Stromal cell of bone marrow (primary cell): ENCODE data around the gene CCDC89.

Source experiments
- DNase-seq: peaks from one replicate; pipeline ENCODE4 v3.0.0-alpha.2; 2012; ENCODE audit warnings: low read depth

CCDC89 gene

DNA sequence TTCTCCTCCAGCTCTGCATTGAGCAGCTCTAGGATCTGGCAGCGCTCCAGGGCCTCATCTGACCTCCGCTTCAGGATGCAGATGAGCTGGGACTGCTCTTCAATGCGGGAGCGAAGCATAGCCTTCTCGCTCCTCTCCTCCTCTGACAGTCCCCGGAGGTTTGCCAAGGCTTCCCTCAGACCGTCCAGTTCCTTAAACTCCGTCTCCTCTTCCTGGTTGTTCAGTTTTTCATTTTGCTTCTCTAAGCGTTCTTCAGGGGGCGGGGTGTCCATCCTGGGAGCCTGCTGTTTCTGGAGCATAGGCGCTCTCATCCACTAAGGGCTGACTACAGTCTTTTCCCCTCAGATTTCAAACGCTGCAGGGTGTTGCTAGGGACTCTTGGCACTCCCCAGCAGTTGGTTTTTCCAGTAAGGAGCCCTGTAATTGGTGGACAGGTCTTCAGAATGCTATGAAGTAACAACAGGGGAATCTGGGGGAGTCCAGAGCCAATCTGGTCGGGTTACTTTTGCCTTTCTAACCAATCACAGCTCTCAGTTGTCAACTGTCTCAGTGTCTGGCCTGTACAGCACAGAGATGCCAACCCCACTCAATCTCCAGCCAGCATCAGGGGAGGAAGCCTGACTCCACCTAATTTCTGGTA lies at the start of gene CCDC89:
TSS of gene CCDC89 (minus strand) at position 376 of the 640 bp plus-strand sequence. CDS start at position 311, 65 bp downstream.
- peak; percentile 99 for DNase-seq

DNA sequence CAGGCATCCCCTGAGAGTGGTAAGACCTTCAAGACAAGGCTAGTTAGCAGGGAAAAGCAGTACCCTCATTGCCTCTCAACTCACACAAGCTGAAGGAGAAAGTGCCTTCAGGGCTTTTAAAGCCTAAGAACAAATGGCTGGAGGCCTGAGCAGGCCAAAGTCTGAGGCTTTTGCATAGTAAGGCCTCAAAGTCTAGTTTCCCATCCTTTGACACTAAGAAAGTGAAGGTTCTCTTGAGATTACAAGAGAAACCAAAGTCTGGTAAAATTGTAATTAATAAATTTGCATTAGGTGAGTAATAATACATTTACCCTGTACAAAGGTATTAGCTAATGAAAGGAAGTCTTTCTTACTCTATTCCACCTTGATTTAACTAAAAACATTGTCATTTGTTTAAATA lies 47.0 kb upstream of the CCDC89 start:
- DNase-seq: no peak

DNA sequence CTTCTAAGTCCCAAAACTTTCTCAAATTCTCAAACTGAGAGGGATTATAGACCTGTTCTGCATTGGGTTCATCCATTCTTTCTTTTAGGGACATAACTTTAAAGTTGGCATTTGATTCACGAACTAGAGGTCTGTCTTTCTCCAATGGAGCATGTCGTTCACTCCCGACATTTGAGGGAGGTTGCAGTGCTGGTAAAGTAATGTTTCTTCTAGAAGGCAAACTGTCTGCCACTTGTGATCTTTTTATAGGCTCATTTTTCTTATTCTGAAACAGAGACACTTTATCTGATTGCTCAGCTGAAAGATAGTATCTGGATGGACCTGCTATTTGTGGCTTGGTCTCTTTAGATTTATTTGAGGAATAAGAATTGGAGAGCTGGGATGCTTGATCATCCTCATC lies 40.4 kb upstream of the CCDC89 start:
- no peak for DNase-seq

DNA sequence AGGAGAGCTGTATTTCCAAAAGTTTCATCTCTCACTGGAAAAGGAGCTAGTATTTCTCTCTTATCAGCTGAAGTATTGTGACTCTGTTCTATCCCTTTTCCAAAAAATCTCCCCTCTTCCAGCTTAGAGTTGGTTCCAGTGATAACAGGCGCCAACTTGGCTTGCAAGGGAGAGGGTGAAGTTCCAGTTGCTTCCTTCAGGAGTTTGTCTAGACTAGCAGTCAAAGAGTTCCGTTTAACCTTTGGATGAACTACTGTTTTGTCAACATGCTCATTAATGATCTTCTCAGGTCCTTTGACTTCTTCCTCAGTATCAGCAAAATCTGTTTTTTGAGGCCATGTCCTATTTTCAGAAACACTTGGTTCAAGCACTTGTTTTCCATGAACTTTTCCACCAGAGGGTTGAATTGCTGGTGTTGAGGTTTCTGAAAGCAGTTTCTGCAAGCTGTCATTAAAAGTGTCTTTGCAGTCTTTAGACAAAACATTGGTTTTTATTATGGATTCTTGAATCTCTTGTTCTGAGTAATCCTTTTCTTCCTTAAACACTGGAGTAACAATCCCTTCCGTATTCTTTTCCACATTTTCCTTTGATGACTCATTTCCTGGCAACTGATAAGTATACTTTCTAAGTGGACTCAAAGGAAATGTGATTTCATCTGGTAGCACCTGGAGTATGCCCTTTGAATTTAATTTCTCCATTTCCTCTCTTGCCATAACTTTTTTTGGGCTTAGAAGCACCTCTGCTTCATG lies 39.7 kb upstream of the CCDC89 start:
- peak; percentile 80 for DNase-seq

DNA sequence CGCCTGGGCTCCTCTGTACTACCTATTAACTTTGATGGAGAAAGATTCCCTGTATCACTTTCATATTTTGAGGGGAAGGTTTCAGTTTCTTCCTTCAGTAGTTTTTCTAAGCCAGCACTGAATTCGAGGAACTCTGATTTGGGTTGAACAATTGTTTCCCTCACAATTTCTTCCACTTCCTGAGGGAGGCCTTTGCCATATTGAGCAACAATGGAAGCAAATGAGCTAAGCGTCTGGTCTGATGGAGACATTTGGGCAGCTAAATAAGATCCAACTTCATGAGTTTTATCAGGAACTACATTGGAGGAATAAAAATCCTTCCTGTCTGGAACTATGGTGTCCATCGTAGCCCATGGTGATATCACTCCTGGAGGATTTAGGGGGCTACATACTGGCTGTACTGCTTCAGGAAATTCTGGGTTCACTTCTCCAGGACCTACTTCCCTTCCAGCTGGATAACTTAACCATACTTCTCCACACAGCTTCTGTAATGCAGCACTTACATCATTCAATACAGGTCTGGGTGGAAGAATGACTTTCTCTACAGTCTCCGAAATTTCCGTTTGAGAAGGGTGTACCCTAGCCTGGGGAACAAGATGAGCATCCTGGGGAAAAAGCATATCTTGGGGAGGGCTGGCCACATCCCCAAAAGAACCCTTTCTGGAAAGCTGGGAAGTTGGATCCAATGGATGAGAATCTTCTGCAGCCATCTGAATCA lies 38.9 kb upstream of the CCDC89 start:
- DNase-seq: no peak

DNA sequence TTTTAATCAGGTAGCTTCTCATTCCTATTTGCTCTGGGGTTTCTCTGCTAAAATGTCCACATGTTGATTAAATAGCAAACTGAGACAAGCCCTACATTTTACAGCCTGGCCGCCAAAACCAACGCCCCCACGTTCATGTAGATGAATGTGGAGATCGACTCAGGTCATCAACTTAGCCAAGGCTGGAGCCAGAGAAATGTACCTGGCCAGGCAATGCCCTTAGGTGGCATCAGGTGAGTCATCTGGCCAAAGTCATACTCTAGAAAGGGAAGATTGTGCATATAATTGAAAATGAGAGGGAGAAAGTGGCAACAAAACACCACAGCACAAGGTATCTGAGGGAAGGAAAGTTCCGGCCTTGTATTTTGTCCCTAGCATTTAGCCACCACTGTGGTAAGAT lies 37.1 kb upstream of the CCDC89 start:
- no peak for DNase-seq

DNA sequence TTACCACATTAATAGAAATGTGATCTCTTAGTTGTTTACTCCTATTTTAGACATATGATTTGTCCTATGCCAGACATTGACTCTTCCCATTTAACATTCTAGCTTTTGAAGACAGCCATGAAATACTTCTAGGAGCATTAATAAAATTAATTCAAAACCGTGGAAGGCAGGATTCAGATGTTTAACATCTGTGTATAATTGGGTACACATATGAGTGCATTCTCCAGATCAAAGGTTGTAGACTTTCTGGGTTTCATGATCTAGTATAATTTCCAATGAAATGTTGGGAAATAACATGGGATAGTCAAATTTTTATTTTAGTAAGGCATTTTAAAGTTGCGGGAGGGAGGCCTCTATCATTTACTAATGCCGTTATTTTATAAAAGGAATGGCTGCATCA lies 35.2 kb upstream of the CCDC89 start:
- no peak for DNase-seq

DNA sequence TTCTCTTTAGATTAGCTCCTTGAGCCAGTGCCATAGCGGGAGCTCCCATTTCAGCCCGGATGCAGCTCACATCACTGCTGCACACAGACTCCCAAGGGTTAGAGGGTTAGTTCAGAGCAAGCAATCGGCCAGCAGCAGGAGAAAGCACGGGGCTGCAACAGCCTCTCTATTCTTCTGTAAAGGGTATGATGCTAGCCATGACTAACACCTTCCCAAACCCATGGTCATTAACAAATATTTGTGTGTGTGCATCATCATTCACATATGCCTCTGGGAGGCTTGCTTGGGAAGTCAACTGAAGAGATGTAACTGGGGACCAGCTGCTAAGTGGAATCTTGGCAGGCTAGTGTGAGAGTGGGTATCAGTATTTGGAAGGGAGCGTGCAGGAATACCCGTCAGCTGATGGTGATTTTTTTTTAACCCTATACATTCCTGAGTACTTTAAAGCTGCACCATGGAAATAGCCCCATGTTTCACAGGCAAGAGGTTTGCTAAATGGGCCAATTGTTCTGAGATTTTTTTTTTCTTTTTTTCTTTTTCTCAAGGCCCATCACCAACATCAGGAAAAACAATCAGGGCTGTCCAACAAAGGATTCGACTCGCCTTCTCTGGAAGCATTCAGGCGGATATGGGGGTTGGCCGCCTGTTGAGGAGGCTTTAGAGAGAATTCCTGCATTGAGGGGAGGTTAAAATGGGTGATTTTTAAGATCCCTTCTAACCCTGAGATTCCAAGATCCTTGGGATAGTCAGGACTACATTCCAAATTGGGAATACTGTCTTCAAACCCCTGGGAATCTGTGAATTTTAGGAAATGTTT lies 33.2 kb upstream of the CCDC89 start:
- peak; percentile 99 for DNase-seq

DNA sequence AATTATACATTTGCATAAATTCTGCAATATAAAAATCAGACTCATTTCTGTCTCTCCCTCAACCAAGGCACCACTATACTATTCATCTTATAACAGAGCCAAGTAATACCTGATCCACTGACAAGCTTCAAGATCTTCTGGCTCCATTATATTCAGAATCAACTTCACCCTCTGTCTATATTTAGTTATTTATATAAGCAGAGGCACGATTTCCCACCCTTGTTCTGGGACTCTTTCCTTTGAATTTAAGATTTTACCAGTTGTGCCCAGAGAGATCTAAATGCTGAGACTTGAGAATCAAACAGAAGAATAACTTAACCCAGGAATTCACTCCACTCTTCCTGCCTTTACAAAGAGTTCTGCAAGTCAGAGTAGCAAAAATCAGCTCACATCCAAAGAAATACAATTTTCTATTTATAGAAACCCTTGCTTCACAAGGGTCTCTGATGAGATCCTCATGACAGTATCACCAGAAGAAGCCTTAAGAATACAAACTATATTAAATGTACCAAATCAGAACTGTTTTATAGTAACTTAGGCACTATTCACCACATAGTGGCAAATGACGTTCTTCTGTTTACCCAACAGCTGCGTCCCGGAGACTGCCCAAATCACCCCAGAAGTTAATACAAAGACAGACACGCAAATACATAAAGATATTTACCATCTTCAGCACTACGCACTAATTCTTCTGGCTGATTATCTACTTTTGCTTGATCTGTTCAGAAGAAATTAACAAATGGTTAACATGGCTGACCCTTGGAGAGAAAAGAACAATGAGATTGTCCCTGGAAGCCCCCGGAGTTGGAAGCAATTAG lies 32.3 kb upstream of the CCDC89 start:
- DNase-seq: no peak

DNA sequence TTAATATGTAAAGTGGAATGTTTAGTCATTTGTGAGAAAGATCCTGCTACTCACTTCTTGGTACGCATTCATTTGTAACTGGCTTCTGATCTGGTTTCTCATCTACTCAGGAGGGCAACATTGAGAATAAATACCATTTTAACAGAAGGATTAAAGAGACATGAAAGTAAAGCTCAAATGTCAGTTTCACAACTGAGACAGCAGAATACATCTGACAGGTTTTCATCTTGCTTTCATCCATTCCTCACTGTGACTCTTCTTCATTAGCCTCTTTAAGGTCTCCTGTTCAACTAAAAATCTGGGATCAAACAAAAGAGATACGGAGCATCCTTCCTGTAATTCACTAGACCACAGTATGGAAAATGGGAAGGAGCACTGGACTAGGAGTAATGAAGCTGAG lies 31.4 kb upstream of the CCDC89 start:
- DNase-seq: no peak

DNA sequence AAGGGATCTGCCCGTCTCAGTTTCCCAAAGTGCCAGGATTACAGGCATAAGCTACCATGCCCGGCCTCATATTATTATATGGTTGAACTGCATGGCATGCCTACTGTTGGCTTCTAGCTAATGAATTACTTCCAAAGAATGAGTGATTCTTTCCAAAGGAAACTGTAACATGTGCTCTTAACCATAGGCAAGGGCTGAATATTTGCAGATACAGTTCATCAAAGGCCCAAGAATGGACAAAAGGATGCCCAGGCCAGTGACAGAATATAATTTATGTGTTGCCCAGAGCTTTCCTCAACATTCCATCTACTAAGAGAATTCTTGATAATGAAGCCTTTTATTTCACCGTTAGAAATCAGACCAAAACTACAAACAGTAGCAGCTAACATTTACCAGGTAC lies 27.0 kb upstream of the CCDC89 start:
- no peak for DNase-seq

DNA sequence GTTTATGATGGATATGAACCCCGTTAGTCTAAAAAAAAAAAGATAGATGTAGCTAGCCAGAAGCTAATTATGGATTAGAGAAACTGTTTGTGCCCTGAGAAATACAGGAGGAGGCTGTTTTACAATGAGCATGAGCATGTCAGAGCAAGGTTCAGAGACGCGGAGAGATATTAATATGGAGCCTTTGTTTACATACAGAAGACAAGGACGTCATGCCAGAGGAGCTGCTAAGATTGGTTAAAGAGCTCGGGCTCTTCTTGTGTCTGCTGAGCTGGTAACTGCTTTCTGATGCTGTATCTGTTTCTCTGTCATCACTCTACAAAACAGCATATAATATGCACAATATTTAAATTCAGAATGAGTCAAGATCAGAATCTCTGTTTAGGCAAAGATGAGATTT lies 24.9 kb upstream of the CCDC89 start:
- DNase-seq: no peak

DNA sequence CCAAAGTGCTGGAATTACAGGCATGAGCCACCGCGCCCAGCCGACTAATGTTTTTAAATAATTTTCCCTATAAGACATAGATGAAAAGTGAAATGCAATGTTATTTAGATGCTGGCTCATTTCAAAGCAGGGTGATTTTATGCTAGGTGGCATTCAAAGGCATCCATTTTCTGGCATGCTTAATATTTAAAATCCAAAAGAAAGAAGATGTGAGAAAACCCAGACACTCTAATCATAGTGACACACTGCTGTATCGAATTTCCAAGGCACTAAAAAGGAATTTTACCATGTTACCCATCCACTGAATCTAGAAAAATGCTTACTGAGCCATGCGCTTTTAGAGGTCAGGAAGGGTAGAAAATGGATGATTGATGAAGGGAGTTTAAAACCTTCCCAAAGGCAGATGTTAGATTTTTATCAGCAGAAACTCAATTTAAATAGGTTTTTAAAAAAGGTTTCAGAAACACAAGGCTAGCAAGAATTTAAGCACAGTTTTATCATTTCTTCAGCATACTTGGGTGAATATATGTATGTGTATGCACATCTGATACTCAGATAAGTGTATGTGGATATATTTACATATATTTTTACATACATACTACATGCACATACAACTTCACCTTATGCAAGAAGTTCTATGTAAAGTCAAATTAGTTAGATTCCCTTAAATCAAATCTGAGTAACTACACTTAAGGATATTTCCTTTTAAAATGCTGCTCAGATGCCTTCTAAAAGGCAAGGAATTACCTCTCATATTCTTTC lies 24.1 kb upstream of the CCDC89 start:
- no peak for DNase-seq

DNA sequence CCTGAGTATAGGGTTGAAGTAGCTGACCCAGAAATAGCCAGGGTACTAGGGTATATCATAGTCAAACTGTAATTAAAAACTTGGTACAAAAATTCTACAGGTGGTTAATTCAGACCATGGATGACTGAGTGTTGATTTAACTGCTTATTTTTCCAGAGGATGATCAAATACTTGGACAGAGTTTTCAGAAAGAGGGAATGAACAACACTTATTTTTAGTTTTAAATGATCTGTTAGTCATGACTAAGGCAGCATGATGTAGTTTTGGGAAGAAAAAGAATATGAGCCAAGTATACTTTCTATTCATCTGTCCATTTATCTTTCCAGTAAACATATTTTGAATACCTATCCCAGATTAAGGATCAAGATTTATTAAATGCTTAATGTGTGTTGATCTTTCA lies 19.8 kb upstream of the CCDC89 start:
- DNase-seq: peak; percentile 34

DNA sequence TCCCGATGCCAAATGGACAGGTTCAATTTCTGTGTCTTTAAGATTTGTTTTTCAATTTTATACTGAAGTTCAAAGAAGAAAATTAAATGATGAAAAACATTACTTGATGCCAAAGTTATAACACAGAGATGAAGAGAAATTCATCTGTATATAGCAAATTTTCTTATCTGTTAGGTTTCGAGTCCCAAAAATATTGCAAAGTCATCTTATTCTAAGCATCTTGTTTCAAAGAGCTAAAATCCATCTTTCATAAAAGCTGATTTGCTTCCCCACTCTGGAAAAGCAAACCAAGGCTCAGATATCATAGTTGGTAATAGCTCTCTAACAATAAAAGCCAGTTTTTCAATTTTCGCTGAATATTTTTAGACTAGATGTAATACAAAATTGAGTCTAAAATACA lies 19.0 kb upstream of the CCDC89 start:
- no peak for DNase-seq

DNA sequence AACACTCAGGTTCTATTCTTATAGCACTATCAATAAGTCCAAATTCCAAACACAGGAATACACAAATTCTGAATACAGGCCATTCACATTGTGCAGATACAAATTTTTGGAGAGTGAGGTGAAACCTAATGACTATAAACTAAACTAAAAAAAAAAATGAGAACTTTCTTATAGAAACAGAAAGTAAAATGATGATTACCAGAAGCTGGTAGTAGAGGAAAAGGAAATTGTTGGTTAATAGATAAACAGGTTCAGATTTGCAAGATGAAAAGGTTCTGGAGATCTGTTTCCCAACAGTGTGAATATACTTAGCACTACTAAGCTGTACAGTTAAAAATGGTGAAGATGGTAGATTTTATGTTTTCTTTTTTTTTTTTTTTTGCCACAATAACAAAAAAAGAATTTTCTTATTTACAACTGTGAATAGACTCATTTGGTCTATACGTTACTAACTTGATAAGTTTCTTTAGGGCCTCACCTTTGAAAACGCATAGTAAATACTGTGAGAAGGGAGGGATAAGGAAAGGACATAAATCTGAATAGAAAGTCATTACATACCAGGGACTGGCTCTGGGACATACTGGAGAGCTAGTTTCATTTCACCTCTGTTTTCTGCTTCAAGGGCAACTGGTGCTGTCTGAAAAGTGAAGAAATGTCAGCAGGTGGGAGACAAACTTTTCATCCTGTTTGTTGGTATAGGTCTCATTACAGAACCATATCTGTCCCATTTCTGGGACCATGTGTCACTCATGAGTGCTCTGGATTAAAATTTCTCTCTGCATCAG lies 14.2 kb upstream of the CCDC89 start:
- no peak for DNase-seq

DNA sequence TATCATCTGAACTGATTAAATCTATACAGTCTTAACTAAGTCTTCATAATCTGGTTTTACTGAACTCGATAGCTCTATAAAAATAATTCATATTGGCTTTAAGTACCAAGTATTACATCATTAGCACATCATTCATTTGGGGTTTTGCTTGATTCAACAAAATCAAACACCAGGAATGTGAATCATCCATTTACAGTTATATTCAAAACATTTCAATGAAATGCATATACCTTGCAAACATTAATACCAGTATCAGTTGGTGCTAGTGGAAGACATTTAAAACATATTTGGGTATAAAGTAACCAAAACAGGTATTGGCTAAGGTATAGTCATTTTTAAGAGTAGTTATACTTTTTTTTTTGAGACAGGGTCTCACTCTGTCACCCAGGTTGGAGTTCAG lies 12.2 kb upstream of the CCDC89 start:
- DNase-seq: no peak

DNA sequence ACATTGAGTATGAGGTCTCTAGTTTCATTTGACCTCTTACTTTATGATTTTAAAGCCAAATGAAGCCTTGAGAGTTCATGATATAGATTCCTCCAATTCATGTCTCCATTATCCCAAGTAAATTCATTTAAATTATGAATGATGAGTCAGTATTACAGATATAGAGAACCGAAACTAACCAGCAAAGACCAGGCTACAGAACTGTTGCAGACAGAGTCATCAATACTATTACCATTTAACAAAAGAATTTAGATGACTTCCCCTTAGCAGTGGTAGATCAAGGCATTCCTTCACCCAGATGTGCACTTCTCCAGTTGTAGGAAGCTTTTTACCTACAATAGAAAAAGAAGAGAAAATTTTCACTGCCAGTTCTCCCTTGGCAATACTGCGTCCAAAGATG lies 11.8 kb upstream of the CCDC89 start:
- DNase-seq: no peak

DNA sequence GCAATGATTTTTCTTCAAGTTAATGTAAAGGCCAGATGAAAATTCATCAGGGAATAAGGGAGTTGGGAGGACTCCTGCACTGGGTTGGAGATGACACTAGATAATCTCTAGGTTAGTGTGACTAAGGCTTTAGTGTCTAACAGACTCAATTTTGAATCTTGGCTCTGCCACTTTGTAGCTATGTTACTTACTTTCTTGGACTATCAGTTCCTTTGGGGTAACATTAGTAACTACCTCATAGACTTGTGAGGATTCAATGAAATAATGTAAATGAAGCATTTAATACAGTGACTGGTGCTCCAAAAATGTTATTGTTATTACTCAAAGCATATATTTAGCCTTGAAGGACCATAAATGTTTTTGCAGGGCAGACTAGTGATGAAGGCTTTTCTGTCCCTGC lies 9.6 kb upstream of the CCDC89 start:
- no peak for DNase-seq

DNA sequence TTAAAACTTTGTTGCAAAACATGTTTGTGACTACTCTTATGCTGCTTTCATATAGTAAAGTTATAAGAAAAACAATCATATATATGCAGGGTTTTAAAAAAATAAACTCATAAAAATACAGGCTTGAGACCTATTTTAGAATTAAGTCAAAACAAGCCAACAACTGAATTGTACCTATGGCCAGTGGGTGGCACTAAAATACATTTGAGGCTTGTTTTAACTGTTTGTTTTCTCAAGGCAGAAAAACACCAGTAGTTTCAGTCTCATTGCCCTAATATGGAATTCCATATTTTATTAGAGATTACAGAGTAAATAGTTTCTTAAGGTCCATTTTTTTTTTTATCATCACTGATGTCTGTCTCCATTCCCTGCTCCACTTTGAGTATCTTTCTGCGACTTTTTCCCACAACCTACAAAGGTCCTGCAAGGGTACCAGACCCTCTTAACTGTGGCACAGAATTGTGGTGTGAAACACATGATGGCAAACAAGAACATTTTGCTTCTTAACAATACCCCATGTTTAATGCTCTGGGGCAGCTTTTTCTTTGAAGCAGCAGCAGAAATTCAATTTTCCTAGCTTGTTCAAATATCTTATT lies 8.5 kb upstream of the CCDC89 start:
- peak; percentile 37 for DNase-seq
